Suppressor macrophage (primary cell): Measurements from ENCODE around the gene ATP5IF1.

Experiments used
- DNase-seq, 4 experiments: peaks; one replicate each; pipeline ENCODE4 v3.0.0-alpha.2; 2020 to 2022

The ATP5IF1 gene

GRCh38 chr1:28236656-28237322 is 865 bp downstream of the ATP5IF1 start:
- DNase-seq: no peak

- DNase-seq: no peak
Observed at GRCh38 chr1:28239004-28239403, 3.1 kb downstream of the ATP5IF1 start.

GRCh38 chr1:28240024-28240423 is 4.1 kb downstream of the ATP5IF1 start:
- no peak for DNase-seq

GRCh38 chr1:28241638-28242241 is 5.8 kb downstream of the ATP5IF1 start:
- DNase-seq: no peak

- DNase-seq: no peak
Observed at GRCh38 chr1:28243685-28244311, 7.9 kb downstream of the ATP5IF1 start.

GRCh38 chr1:28244549-28245251 is 8.8 kb downstream of the ATP5IF1 start:
- DNase-seq: no peak

GRCh38 chr1:28246427-28246832 is 10.5 kb downstream of the ATP5IF1 start:
- peak in 3 of 4 experiments; percentile 18 to 52 (median 28) for DNase-seq

GRCh38 chr1:28247612-28248272 is 11.8 kb downstream of the ATP5IF1 start:
- DNase-seq: peak in 1 of 4 experiments; percentile 22

- DNase-seq: peak; percentile 82 to 91 (median 88)
Observed at GRCh38 chr1:28248273-28249012, 12.5 kb downstream of the ATP5IF1 start.

- peak; percentile 21 to 56 (median 48) for DNase-seq
Observed at GRCh38 chr1:28249013-28249865, 13.3 kb downstream of the ATP5IF1 start.

- no peak for DNase-seq
Observed at GRCh38 chr1:28249866-28250295, 14.0 kb downstream of the ATP5IF1 start.

GRCh38 chr1:28256197-28256827 is 20.4 kb downstream of the ATP5IF1 start:
- DNase-seq: no peak

- no peak for DNase-seq
Observed at GRCh38 chr1:28257736-28258135, 21.8 kb downstream of the ATP5IF1 start.

- DNase-seq: peak; percentile 38 to 71 (median 68)
Observed at GRCh38 chr1:28258628-28259251, 22.8 kb downstream of the ATP5IF1 start.

- DNase-seq: peak; percentile 100
Observed at GRCh38 chr1:28259252-28259933, 23.5 kb downstream of the ATP5IF1 start, which contains the start of gene SESN2. Gene SESN2 (plus strand): TSS chr1:28259518. CDS start chr1:28259848, 330 bp downstream.

GRCh38 chr1:28259934-28260802 is 24.2 kb downstream of the ATP5IF1 start:
- peak; percentile 56 to 77 (median 60) for DNase-seq

- no peak for DNase-seq
Observed at GRCh38 chr1:28260803-28261174, 24.9 kb downstream of the ATP5IF1 start.

GRCh38 chr1:28264897-28265296 is 29.0 kb downstream of the ATP5IF1 start:
- DNase-seq: no peak
